IMR-90 (cell line): ENCODE results near the gene SOWAHB.
"Not testable (repeated sequence)": the region's sequence is repeated elsewhere in the genome, so short reads cannot be mapped to it uniquely, and the experiment has no call there.

ENCODE experiments used
- BHLHE40 ChIP-seq: fragments of 150-350 bp; IDR thresholded peaks from 2 replicates; pipeline ENCODE4 v1.6.1; 2016; ENCODE audit warnings: mild to moderate bottlenecking, low read depth, low read length
- CEBPB ChIP-seq: IDR thresholded peaks from 2 replicates; pipeline ENCODE4 v1.6.1; 2012; ENCODE audit warnings: low read depth, low read length, improper control_type of control experiment
- CHD1 ChIP-seq: IDR thresholded peaks from 2 replicates; pipeline ENCODE4 v1.6.1; 2012; ENCODE audit warnings: low read depth, low read length, improper control_type of control experiment
- CTCF ChIP-seq: conservative IDR thresholded peaks from 2 replicates; pipeline ENCODE4 v1.5.1; 2012; ENCODE audit warnings: mild to moderate bottlenecking, low read depth, low read length, improper control_type of control experiment
- MAFK ChIP-seq: IDR thresholded peaks from 2 replicates; pipeline ENCODE4 v1.6.1; 2012; ENCODE audit warnings: low read depth, low read length, improper control_type of control experiment
- MAZ ChIP-seq: IDR thresholded peaks from 2 replicates; pipeline ENCODE4 v1.6.1; 2012; ENCODE audit warnings: low read depth, mild to moderate bottlenecking, low read length, improper control_type of control experiment, moderate library complexity, borderline replicate concordance
- MXI1 ChIP-seq: IDR thresholded peaks from 2 replicates; pipeline ENCODE4 v1.6.1; 2012; ENCODE audit warnings: low read depth, mild to moderate bottlenecking, low read length, moderate library complexity, borderline replicate concordance
- NFE2L2 ChIP-seq: fragments of 150-350 bp; IDR thresholded peaks from 2 replicates; pipeline ENCODE4 v1.6.1; 2016; ENCODE audit warnings: low read depth, mild to moderate bottlenecking, low read length
- POLR2A ChIP-seq: IDR thresholded peaks from 2 replicates; pipeline ENCODE4 v1.6.1; 2012; ENCODE audit warnings: mild to moderate bottlenecking, low read depth, low read length
- RAD21 ChIP-seq: IDR thresholded peaks from 2 replicates; pipeline ENCODE4 v1.6.1; 2012; ENCODE audit warnings: low read length, improper control_type of control experiment
- RCOR1 ChIP-seq: IDR thresholded peaks from 2 replicates; pipeline ENCODE4 v1.6.1; 2012; ENCODE audit warnings: mild to moderate bottlenecking, low read length, improper control_type of control experiment; ENCODE audit not compliant: insufficient replicate concordance
- RFX5 ChIP-seq: IDR thresholded peaks from 2 replicates; pipeline ENCODE4 v1.8.0; 2012; ENCODE audit warnings: low read depth, mild to moderate bottlenecking, low read length, moderate library complexity
- USF2 ChIP-seq: fragments of 150-350 bp; IDR thresholded peaks from 2 replicates; pipeline ENCODE4 v1.6.1; 2017; ENCODE audit warnings: mild to moderate bottlenecking, antibody characterized with exemption, low read length, low read depth

GRCh38 chr4:76868780-76869179 is 29.2 kb downstream of the SOWAHB start:
- not testable (repeated sequence) for TF ChIP-seq CTCF, MXI1, MAFK, CHD1, RCOR1, RAD21, BHLHE40, RFX5, CEBPB, NFE2L2, MAZ, POLR2A, USF2
